Brain microvascular endothelial cell (primary cell): ENCODE data around the gene MEF2C.

ENCODE experiments used
- DNase-seq: peaks from one replicate; pipeline ENCODE4 v3.0.0-alpha.2; 2020
- H3K27ac ChIP-seq: fragments of 250-450 bp; sonication (Bioruptor Pico); 2 replicates; pipeline ENCODE4 v1.5.1; 2020; ENCODE audit warnings: mild to moderate bottlenecking, moderate library complexity
- H3K27me3 ChIP-seq: fragments of 250-450 bp; sonication (Bioruptor Pico); replicated peaks from 2 replicates; pipeline ENCODE4 v1.5.1; 2020; ENCODE audit warnings: mild to moderate bottlenecking
- H3K36me3 ChIP-seq: fragments of 250-450 bp; sonication (Bioruptor Pico); replicated peaks from 2 replicates; pipeline ENCODE4 v1.5.1; 2020; ENCODE audit warnings: mild to moderate bottlenecking
- H3K4me3 ChIP-seq: 2 replicates; pipeline ENCODE4 v1.5.1; 2011; ENCODE audit warnings: low read depth, mild to moderate bottlenecking, control low read depth, low read length, moderate library complexity
- CTCF ChIP-seq: IDR thresholded peaks from 2 replicates; pipeline ENCODE4 v1.5.1; 2011; ENCODE audit warnings: low read depth, mild to moderate bottlenecking, moderate library complexity, low read length, control low read depth, inconsistent platforms; ENCODE audit errors: missing control alignments
- in situ Hi-C: cut with HindIII; loops from 2 replicates; pipeline ENCODE4 v1.10.0; 2017; ENCODE audit warnings: low sequenced_read_pairs, low pct_ligation_motif_present

MEF2C gene

DNA sequence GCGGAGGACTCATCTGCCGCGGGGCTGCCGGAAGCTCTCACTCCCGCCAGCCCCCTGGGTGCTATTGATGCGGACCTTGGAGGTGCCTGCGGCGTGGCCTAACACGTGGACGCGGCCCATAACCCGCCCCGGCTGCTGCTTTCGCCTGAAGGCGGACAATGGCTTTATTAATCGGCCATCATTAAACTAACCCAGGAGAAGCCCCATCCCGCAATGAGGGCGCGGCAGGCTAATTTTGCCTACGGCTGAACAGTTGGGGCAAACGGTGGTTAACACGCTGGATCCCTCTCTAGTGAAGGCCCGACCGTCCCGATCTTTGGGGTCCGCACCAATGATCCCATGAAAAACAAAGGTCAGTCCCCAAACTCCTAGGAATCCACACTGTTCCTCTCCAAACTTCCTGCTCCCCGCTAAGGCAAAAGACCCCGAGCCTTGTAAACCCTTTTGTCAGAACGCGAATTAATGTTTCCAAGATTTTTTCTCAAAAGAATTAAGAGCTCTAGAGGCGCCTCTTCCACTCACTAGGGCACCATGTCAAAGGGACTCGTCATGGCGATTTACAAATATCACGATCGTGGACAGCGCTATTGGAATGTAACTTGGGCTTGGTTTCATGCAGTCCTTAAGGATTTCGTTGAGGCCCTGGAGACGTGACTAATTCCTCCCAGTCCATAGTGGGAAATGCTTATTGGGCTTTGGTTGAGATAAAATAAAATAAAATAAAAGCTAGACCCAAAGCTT is 193.1 kb downstream of the MEF2C start:
- Histone ChIP-seq H3K4me3 (peak overlapping the region; percentile 44), H3K27ac (no peak overlapping the region), H3K36me3 (no peaks in the 10 kb centered on the region), H3K27me3 (peaks cover 91% of the 10 kb centered on the region)
- no peak for TF ChIP-seq CTCF
- in situ Hi-C loops, result loop anchor here (10.0 kb wide), 2 partner anchors 545 to 905 kb away; no protein-coding TSS in a partner anchor
- DNase-seq, result no peak

GRCh38 chr5:88688984-88689667 is 193.9 kb downstream of the MEF2C start:
- no peak overlapping the region for H3K4me3 ChIP-seq
- in situ Hi-C loops, result loop anchor here (10.0 kb wide), 2 partner anchors 544 to 904 kb away; no protein-coding TSS in a partner anchor
- peaks cover 91% of the 10 kb centered on the region for H3K27me3 ChIP-seq

DNA sequence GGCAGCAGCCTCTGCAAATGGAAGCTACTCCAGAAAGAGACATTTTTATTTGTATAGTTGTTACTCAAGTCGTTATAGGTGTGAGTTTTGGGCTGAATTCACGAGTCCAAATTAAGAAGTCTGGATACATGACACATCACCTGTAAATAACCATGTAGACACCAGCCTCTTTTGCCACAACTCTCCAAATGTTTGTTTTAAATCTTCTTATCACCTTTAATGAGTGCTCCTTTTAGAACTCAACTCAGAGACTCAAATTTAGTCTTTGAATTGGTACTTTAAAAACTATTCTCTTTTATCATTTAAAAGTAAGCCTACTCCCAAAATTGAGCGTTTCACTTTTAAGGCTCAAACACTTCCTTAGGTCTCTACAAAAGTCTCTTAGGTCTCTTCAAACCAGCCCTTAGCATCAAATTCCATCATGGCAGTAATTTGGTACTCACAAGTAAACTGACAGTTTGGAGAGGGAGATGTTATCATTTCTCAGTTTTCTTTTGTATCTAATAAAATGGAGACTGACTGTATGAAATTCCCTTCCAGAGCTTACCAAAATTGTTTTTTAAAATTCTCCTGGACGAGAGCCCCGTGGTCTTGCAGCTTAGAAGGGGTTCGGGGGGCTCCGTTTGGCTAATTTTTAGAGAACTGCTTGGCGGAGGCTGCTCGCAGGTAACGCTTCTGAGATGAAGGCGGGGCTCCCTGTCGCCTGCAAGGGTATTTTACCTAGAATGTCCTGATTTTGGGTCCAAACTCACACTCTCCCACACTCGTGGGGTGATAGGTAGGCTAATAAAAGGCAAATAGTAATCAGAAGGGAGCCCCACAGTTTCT is 194.6 kb downstream of the MEF2C start:
- in situ Hi-C loops, result loop anchor here (10.0 kb wide), 2 partner anchors 544 to 904 kb away; no protein-coding TSS in a partner anchor

More at GRCh38 chr5:88688984-88689667, 193.9 kb downstream of the MEF2C start:
- Histone ChIP-seq H3K36me3 (no peaks in the 10 kb centered on the region), H3K27ac (no peak overlapping the region)
- TF ChIP-seq CTCF, result no peak
- DNase-seq, result no peak

GRCh38 chr5:88687373-88687911 is 195.5 kb downstream of the MEF2C start:
- Histone ChIP-seq H3K4me3 (no peak overlapping the region), H3K36me3 (no peaks in the 10 kb centered on the region), H3K27ac (no peak overlapping the region), H3K27me3 (peaks cover 94% of the 10 kb centered on the region)
- DNase-seq, result no peak
- in situ Hi-C loops, result loop anchor here (10.0 kb wide), 2 partner anchors 543 to 903 kb away; no protein-coding TSS in a partner anchor
- TF ChIP-seq CTCF, result no peak

More for the DNA sequence above, 194.6 kb downstream of the MEF2C start:
- Histone ChIP-seq H3K36me3 (no peaks in the 10 kb centered on the region), H3K27ac (no peak overlapping the region), H3K4me3 (no peak overlapping the region), H3K27me3 (peaks cover 94% of the 10 kb centered on the region)
- TF ChIP-seq CTCF, result no peak
- DNase-seq, result no peak

DNA sequence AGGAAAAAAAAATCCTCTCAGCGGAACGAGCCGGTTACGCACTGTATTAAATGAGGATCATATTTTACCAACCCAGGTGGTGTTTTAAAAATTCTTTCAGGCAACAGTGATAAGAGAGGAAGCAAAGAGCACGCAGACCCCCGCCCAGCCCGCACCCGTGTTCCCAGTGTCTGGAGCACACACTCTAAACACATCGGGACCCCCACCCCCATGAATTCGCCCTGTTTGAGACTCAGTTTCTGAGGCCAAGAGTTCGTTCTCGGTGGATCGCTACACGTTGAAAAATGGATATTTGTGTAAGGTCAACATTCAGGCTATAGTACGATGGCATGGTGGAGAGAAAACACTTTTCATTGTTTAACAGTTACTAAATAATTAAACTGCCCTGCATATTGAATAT is 196.3 kb downstream of the MEF2C start:
- in situ Hi-C loops, result loop anchor here (10.0 kb wide), 2 partner anchors 542 to 902 kb away; no protein-coding TSS in a partner anchor
- Histone ChIP-seq H3K4me3 (no peak overlapping the region), H3K36me3 (no peaks in the 10 kb centered on the region), H3K27ac (no peak overlapping the region), H3K27me3 (peaks cover 94% of the 10 kb centered on the region)
- TF ChIP-seq CTCF, result no peak
- DNase-seq, result no peak
